Body of pancreas (tissue), 4 donors: ENCODE data around the gene ALG14.

Source experiments
- CTCF ChIP-seq, 7 experiments: fragments of 450-650 bp in 4 of 7; fragments of 200-600 bp in 3 of 7; sonication (generic) in 3 of 7; IDR thresholded peaks; one replicate each; pipeline ENCODE4 v1.5.1; 2016 to 2019; ENCODE audit warnings: antibody characterized with exemption in 7 of 7
- POLR2A ChIP-seq, 3 donors: fragments of 450-650 bp; IDR thresholded peaks; one replicate each; pipeline ENCODE4 v1.6.1; 2016; ENCODE audit warnings: antibody characterized with exemption in 3 of 3, mild to moderate bottlenecking in 2 of 3

GRCh38 chr1:95089650-95090287 is 17.0 kb upstream of the ALG14 start:
- TF ChIP-seq POLR2A (IDR thresholded peaks at IDR 0.05) (no peak), CTCF (IDR thresholded peaks at IDR 0.05) (no peak)
